Gastroesophageal sphincter (tissue), 3 donors: ENCODE results near the gene ARAP1.

ENCODE experiments used
- CTCF ChIP-seq, 4 experiments: fragments of 200-600 bp in 2 of 4; fragments of 450-650 bp in 2 of 4; sonication (generic) in 1 of 4; IDR thresholded peaks; one replicate each; pipeline ENCODE4 v1.5.1; 2017 to 2019; ENCODE audit warnings: antibody characterized with exemption in 4 of 4, mild to moderate bottlenecking in 2 of 4, moderate library complexity in 2 of 4
- POLR2A ChIP-seq, 2 donors: fragments of 450-650 bp; IDR thresholded peaks; one replicate each; pipeline ENCODE4 v1.6.1; 2017; ENCODE audit warnings: antibody characterized with exemption in 2 of 2, mild to moderate bottlenecking in 2 of 2, moderate library complexity in 1 of 2
- POLR2AphosphoS5 ChIP-seq: sonication (generic); formaldehyde crosslinking; IDR thresholded peaks from one replicate; pipeline ENCODE4 v1.6.1; 2017; ENCODE audit warnings: antibody characterized with exemption

GRCh38 chr11:72793076-72793424 lies 40.8 kb upstream of the ARAP1 start:
- TF ChIP-seq CTCF (IDR thresholded peaks at IDR 0.05) (no peak), POLR2A (IDR thresholded peaks at IDR 0.05) (no peak), POLR2AphosphoS5 (no peak)
